ENCODE data around the gene PHACTR3.
A peak's percentile ranks its signal among the peaks of the same experiment; 100 is the strongest.

The PHACTR3 gene

GRCh38 chr20:59569305-59569704 lies 35.0 kb upstream of the PHACTR3 start:
- TF ChIP-seq USF1 (IDR thresholded peaks at IDR 0.05) (no peak), TCF12 (IDR thresholded peaks at IDR 0.05; ENCODE audit: low read depth) (no peak), YY1 (IDR thresholded peaks at IDR 0.05; ENCODE audit: low read depth) (no peak), NFIC (IDR thresholded peaks at IDR 0.05) (no peak), REST (IDR thresholded peaks at IDR 0.05; ENCODE audit: low read depth) (no peak), EGR1 (IDR thresholded peaks at IDR 0.05) (no peak), CEBPB (IDR thresholded peaks at IDR 0.05) (no peak), TAF1 (IDR thresholded peaks at IDR 0.05; ENCODE audit: low read depth) (no peak), CREB1 (IDR thresholded peaks at IDR 0.05; ENCODE audit: low read depth) (no peak), TEAD4 (IDR thresholded peaks at IDR 0.05) (no peak), RAD21 (IDR thresholded peaks at IDR 0.05; ENCODE audit: low read depth) (no peak), ZBTB7A (IDR thresholded peaks at IDR 0.05; ENCODE audit: low read depth) (no peak), EP300 (IDR thresholded peaks at IDR 0.05; ENCODE audit: borderline replicate concordance) (no peak), FOXM1 (IDR thresholded peaks at IDR 0.05; ENCODE audit: borderline replicate concordance, low read depth) (no peak), MAX (IDR thresholded peaks at IDR 0.05) (no peak)

GRCh38 chr20:59571151-59571550 lies 33.2 kb upstream of the PHACTR3 start:
- TF ChIP-seq RAD21 (IDR thresholded peaks at IDR 0.05; ENCODE audit: low read depth) (no peak), YY1 (IDR thresholded peaks at IDR 0.05; ENCODE audit: low read depth) (no peak), TCF12 (IDR thresholded peaks at IDR 0.05; ENCODE audit: low read depth) (no peak), EP300 (IDR thresholded peaks at IDR 0.05; ENCODE audit: borderline replicate concordance) (no peak), CREB1 (IDR thresholded peaks at IDR 0.05; ENCODE audit: low read depth) (no peak), FOXM1 (IDR thresholded peaks at IDR 0.05; ENCODE audit: borderline replicate concordance, low read depth) (no peak), MAX (IDR thresholded peaks at IDR 0.05) (no peak), CEBPB (IDR thresholded peaks at IDR 0.05) (no peak), NFIC (IDR thresholded peaks at IDR 0.05) (no peak), REST (IDR thresholded peaks at IDR 0.05; ENCODE audit: low read depth) (no peak), TAF1 (IDR thresholded peaks at IDR 0.05; ENCODE audit: low read depth) (no peak), USF1 (IDR thresholded peaks at IDR 0.05) (no peak), ZBTB7A (IDR thresholded peaks at IDR 0.05; ENCODE audit: low read depth) (no peak), EGR1 (IDR thresholded peaks at IDR 0.05) (no peak), TEAD4 (IDR thresholded peaks at IDR 0.05) (no peak)

- TF ChIP-seq RAD21 (IDR thresholded peaks at IDR 0.05; ENCODE audit: low read depth) (peak; percentile 35), MAX (IDR thresholded peaks at IDR 0.05) (no peak), USF1 (IDR thresholded peaks at IDR 0.05) (no peak), TAF1 (IDR thresholded peaks at IDR 0.05; ENCODE audit: low read depth) (no peak), TCF12 (IDR thresholded peaks at IDR 0.05; ENCODE audit: low read depth) (no peak), ZBTB7A (IDR thresholded peaks at IDR 0.05; ENCODE audit: low read depth) (peak; percentile 53), NFIC (IDR thresholded peaks at IDR 0.05) (no peak)
Measured at GRCh38 chr20:59571551-59572314, 32.6 kb upstream of the PHACTR3 start.

GRCh38 chr20:59572515-59572914 lies 31.8 kb upstream of the PHACTR3 start:
- TF ChIP-seq ZBTB7A (IDR thresholded peaks at IDR 0.05; ENCODE audit: low read depth) (no peak), MAX (IDR thresholded peaks at IDR 0.05) (no peak), TEAD4 (IDR thresholded peaks at IDR 0.05) (no peak), TAF1 (IDR thresholded peaks at IDR 0.05; ENCODE audit: low read depth) (no peak), USF1 (IDR thresholded peaks at IDR 0.05) (no peak), FOXM1 (IDR thresholded peaks at IDR 0.05; ENCODE audit: borderline replicate concordance, low read depth) (no peak), NFIC (IDR thresholded peaks at IDR 0.05) (no peak), CEBPB (IDR thresholded peaks at IDR 0.05) (no peak), CREB1 (IDR thresholded peaks at IDR 0.05; ENCODE audit: low read depth) (no peak), REST (IDR thresholded peaks at IDR 0.05; ENCODE audit: low read depth) (no peak), EP300 (IDR thresholded peaks at IDR 0.05; ENCODE audit: borderline replicate concordance) (no peak), EGR1 (IDR thresholded peaks at IDR 0.05) (no peak), RAD21 (IDR thresholded peaks at IDR 0.05; ENCODE audit: low read depth) (no peak), TCF12 (IDR thresholded peaks at IDR 0.05; ENCODE audit: low read depth) (no peak), YY1 (IDR thresholded peaks at IDR 0.05; ENCODE audit: low read depth) (no peak)

All from Ishikawa (cell line).